Spinal cord (tissue), 10 donors: Measurements from ENCODE around the gene TMEM204. TPM values are rescaled to one million over a fixed set of nuclear protein-coding genes. Genes with fewer than 3 reads are reported as not detected.

Source experiments
- DNase-seq, 6 donors: peaks; one replicate each; pipeline versions ENCODE4 v3.0.0 to v3.0.0-alpha.2; 2013 to 2015; ENCODE audit warnings: low spot score in 6 of 6, low read depth in 4 of 6
- H3K27ac ChIP-seq: one replicate; pipeline ENCODE4 v1.5.1; 2013; ENCODE audit warnings: low read depth, low read length, control low read depth
- H3K27me3 ChIP-seq: one replicate; pipeline ENCODE4 v1.6.1; 2013; ENCODE audit warnings: low read length; ENCODE audit not compliant: control insufficient read depth, insufficient read depth
- H3K36me3 ChIP-seq: one replicate; pipeline ENCODE4 v1.6.1; 2013; ENCODE audit warnings: low read length; ENCODE audit not compliant: control insufficient read depth, insufficient read depth
- H3K4me1 ChIP-seq: one replicate; pipeline ENCODE4 v1.6.1; 2013; ENCODE audit warnings: low read length; ENCODE audit not compliant: control insufficient read depth, insufficient read depth
- H3K4me3 ChIP-seq: one replicate; pipeline ENCODE4 v1.5.1; 2013; ENCODE audit warnings: low read depth, low read length, control low read depth
- H3K9me3 ChIP-seq: one replicate; pipeline ENCODE4 v1.6.1; 2013; ENCODE audit warnings: low read length; ENCODE audit not compliant: control insufficient read depth, insufficient read depth
- WGBS: methylation state at CpG from one replicate; pipeline ENCODE4 v1.1.5; 2013; ENCODE audit warnings: missing lambda C conversion rate; ENCODE audit not compliant: insufficient coverage; 5-methylcytosine and 5-hydroxymethylcytosine counted together
- polyA plus RNA-seq, 2 donors: library from polyadenylated mRNA; unstranded; fragments of 120-200 nt; gene quantifications; one replicate each; pipeline ENCODE4 v1.2.1, GENCODE V29; 2013; ENCODE audit not compliant: insufficient read length in 2 of 2
- total RNA-seq, 2 donors: library from RNA; depleted of rRNA in 1 of 2; stranded (reverse); fragments of 120-200 nt in 1 of 2; fragments of >200 nt in 1 of 2; gene quantifications; one replicate each; pipeline versions ENCODE4 v1.2.3 to v1.2.4, GENCODE V29; 2013 to 2014
- donor health status: healthy.

TMEM204 gene
- total and polyA plus RNA-seq, 4 donors = 3.0 to 18.8 (median 9.3) TPM

DNA sequence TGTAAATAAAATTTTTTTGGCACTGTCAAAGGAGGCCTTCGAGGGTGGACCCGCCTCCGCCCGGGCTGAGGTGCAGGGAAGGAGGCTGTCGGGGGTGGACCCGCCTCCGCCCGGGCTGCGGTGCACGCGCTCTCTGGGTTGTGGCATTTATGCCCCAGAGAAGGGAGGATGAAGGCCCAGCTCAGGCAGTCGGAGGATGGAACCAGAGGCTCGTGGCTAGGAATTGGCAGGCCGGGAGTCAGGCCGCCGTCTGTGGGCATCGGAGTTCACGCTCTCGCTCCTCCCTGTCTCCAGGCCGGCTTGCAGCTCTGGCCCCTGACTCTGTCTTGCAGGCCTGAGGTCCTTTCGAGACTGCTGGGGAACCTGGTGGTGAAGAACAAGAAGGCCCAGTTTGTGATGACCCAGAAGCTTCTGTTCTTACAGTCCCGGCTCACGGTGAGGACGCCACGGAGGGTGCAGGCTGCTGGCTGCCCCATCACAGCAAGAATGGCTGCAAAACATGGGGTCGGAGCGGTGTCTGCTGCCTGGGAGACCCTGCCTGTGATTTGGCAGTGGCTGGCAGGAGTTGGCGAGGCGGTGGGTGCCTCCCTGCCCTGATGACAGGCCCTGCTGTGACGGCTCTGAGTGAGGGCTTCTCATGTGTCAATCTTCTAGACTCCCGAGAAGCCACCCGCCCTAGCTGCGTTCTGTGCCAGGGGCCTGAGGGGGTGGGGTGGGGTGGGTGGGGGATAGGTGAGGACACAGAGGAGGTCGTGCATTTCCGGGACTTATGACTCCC, 34.4 kb upstream of the TMEM204 start:
- Histone ChIP-seq H3K4me3 (no peak overlapping the region), H3K36me3 (peaks cover 99% of the 10 kb centered on the region), H3K27me3 (no peaks in the 10 kb centered on the region), H3K4me1 (peaks cover 10% of the 10 kb centered on the region), H3K9me3 (no peaks in the 10 kb centered on the region), H3K27ac (no peak overlapping the region)
- WGBS = 94% methylated on average over 30 of the region's 35 CpGs
- no peak for DNase-seq

DNA sequence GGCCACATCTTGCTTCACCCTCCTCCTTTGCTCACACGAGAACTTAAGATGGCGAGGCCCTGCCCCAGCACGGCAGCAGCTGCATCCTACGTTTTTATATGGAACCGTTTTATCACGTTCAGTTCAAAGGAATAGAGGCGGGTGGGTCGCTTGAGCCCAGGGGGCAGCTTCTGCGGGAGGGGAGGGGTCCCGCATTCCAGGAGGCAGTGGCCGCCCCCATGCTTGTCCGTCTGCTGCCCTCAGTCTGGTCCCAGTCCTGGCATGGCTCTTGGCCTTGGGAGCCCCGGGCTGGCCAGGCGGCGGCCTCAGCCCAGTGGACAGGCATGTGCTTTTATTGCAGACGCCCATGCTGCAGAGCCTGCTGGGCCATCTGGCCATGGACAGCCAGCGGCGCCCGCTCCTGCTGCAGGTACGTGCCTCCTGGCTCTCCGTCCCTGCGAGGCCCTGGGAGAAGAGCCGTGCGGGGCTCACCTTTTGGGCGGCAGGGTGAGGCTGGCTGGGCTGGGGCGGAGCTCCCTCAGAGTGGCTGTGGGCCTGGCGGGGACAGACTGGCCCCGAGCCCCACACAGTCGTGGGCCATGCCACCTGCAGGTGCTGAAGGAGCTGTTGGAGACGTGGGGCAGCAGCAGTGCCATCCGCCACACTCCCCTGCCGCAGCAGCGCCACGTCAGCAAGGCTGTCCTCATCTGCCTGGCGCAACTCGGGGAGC, 33.6 kb upstream of the TMEM204 start:
- 94% methylated on average over 36 of the region's 36 CpGs for WGBS
- no peak for DNase-seq
- Histone ChIP-seq H3K9me3 (no peaks in the 10 kb centered on the region), H3K27me3 (no peaks in the 10 kb centered on the region), H3K36me3 (peaks cover 95% of the 10 kb centered on the region), H3K4me1 (peaks cover 1% of the 10 kb centered on the region), H3K27ac (no peak overlapping the region), H3K4me3 (no peak overlapping the region)

- Histone ChIP-seq H3K36me3 (peaks cover 95% of the 10 kb centered on the region), H3K27ac (no peak overlapping the region), H3K9me3 (no peaks in the 10 kb centered on the region), H3K27me3 (no peaks in the 10 kb centered on the region), H3K4me3 (no peak overlapping the region), H3K4me1 (no peaks in the 10 kb centered on the region)
- no peak for DNase-seq
- 96% methylated on average over 44 of the region's 44 CpGs for WGBS
These were observed 32.9 kb upstream of the TMEM204 start for GRCh38 chr16:1500465-1501150.

GRCh38 chr16:1501630-1502029, 31.8 kb upstream of the TMEM204 start:
- H3K9me3 ChIP-seq = no peaks in the 10 kb centered on the region
- H3K27ac ChIP-seq = no peak overlapping the region
- H3K4me1 ChIP-seq = no peaks in the 10 kb centered on the region
- no peaks in the 10 kb centered on the region for H3K27me3 ChIP-seq
- H3K36me3 ChIP-seq = peaks cover 95% of the 10 kb centered on the region
- WGBS = 94% methylated on average over 18 of the region's 23 CpGs
- no peak overlapping the region for H3K4me3 ChIP-seq
- no peak for DNase-seq

- Histone ChIP-seq H3K4me1 (no peaks in the 10 kb centered on the region), H3K9me3 (no peaks in the 10 kb centered on the region), H3K4me3 (no peak overlapping the region), H3K36me3 (peaks cover 95% of the 10 kb centered on the region), H3K27ac (no peak overlapping the region), H3K27me3 (no peaks in the 10 kb centered on the region)
- DNase-seq = no peak
- 96% methylated on average over 42 of the region's 42 CpGs for WGBS
These were observed 31.1 kb upstream of the TMEM204 start for GRCh38 chr16:1502092-1503004.

DNA sequence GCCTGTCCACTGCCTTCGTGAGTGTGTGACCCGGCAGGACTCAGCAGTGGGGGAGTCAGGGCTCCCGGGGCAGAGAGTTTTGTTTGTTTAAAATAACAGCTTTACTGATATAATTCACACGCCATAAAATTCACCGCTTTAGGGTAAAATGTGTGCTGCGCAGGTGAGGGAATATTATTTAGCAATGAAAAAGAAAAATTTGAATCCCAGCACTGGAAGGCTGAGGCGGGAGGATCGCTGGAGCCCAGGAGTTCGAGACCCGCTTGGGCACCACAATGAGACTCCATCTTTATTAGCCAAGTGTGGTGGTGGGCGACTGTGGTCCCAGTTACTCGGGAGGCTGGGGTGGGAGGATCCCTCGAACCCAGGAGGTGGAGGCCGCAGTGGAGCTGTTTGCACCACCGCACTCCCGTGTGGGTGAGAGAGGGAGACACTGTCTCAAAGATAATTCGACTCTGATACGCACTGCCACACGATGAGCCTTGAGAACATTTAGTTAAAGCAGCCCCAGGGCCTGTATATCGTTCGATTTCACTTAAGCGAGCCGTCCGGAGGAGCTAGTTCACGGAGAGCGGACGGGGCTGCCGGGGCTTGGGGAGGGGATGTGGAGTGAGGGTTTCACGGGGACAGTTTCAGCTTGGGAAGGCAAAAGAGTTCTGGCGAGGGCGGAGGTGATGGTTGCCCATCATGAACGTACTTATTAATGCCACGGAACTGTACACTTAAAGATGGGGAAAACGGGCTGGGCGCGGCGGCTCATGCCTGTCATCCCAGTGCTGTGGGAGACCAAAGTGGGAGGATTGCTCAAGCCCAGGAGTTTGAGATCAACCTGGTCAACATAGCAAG, 30.1 kb upstream of the TMEM204 start:
- H3K4me1 ChIP-seq = no peaks in the 10 kb centered on the region
- H3K27me3 ChIP-seq = no peaks in the 10 kb centered on the region
- WGBS = 97% methylated on average over 32 of the region's 37 CpGs
- peaks cover 95% of the 10 kb centered on the region for H3K36me3 ChIP-seq
- no peak for DNase-seq
- H3K27ac ChIP-seq = no peak overlapping the region
- H3K4me3 ChIP-seq = no peak overlapping the region
- H3K9me3 ChIP-seq = no peaks in the 10 kb centered on the region

- Histone ChIP-seq H3K27me3 (no peaks in the 10 kb centered on the region), H3K4me1 (no peaks in the 10 kb centered on the region), H3K4me3 (no peak overlapping the region), H3K9me3 (no peaks in the 10 kb centered on the region), H3K36me3 (peaks cover 95% of the 10 kb centered on the region), H3K27ac (no peak overlapping the region)
- WGBS = 95% methylated on average over 34 of the region's 37 CpGs
- DNase-seq = no peak
These were observed 28.2 kb upstream of the TMEM204 start for GRCh38 chr16:1505073-1505844.

DNA sequence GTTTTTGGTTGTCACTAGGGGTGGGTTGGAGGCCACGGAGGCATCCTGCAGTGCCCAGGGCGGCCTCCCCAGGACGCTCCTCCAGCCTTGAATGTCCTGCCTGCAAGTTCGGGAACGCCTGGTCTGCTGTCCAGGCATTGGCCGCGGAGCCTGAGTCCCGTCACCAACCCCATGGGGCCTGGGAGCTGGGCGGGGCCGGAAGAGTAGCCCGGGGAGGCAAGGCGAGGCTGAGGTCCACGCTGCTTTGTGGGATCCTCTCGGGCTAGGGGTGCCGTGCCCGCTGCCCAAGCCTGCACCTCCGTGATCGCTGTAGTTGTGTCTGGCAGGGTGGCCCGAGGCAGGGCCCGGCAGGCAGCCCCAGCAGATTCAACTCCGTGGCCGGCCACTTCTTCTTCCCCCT, 27.6 kb upstream of the TMEM204 start:
- Histone ChIP-seq H3K4me1 (no peaks in the 10 kb centered on the region), H3K36me3 (peaks cover 95% of the 10 kb centered on the region), H3K9me3 (no peaks in the 10 kb centered on the region), H3K27ac (no peak overlapping the region), H3K4me3 (no peak overlapping the region), H3K27me3 (no peaks in the 10 kb centered on the region)
- WGBS = 95% methylated on average over 19 of the region's 22 CpGs
- DNase-seq = no peak
